NCI-H146 (cell line): ENCODE data around the gene ERC2.

Experiments
- DNase-seq: peaks from one replicate; lab custom pipeline; 2025; lab: John Stamatoyannopoulos, UW

The ERC2 gene

GRCh38 chr3:56424885-56425284 lies 43.4 kb downstream of the ERC2 start:
- no peak for DNase-seq

GRCh38 chr3:56424336-56424735 lies 43.9 kb downstream of the ERC2 start:
- no peak for DNase-seq

- DNase-seq = no peak
These were observed 44.6 kb downstream of the ERC2 start for GRCh38 chr3:56423661-56424099.

- no peak for DNase-seq
These were observed 46.0 kb downstream of the ERC2 start for GRCh38 chr3:56422316-56422715.

GRCh38 chr3:56421205-56421604 lies 47.1 kb downstream of the ERC2 start:
- DNase-seq = no peak

GRCh38 chr3:56415652-56416051 lies 52.6 kb downstream of the ERC2 start:
- no peak for DNase-seq

GRCh38 chr3:56413911-56414310 lies 54.4 kb downstream of the ERC2 start:
- DNase-seq = no peak

- no peak for DNase-seq
These were observed 57.1 kb downstream of the ERC2 start for GRCh38 chr3:56411166-56411565.

- no peak for DNase-seq
These were observed 57.7 kb downstream of the ERC2 start for GRCh38 chr3:56410576-56410975.

- DNase-seq = no peak
These were observed 58.5 kb downstream of the ERC2 start for GRCh38 chr3:56409790-56410189.

GRCh38 chr3:56408761-56409196 lies 59.5 kb downstream of the ERC2 start:
- no peak for DNase-seq

- no peak for DNase-seq
These were observed 61.3 kb downstream of the ERC2 start for GRCh38 chr3:56406826-56407515.

GRCh38 chr3:56404884-56405283 lies 63.4 kb downstream of the ERC2 start:
- DNase-seq = no peak

- DNase-seq = no peak
These were observed 69.6 kb downstream of the ERC2 start for GRCh38 chr3:56398659-56399058.

GRCh38 chr3:56397798-56398197 lies 70.5 kb downstream of the ERC2 start:
- DNase-seq = no peak

- no peak for DNase-seq
These were observed 79.0 kb downstream of the ERC2 start for GRCh38 chr3:56389183-56389830.

- no peak for DNase-seq
These were observed 85.2 kb downstream of the ERC2 start for GRCh38 chr3:56383092-56383491.

GRCh38 chr3:56379723-56380287 lies 88.5 kb downstream of the ERC2 start:
- DNase-seq = no peak

- DNase-seq = no peak
These were observed 92.6 kb downstream of the ERC2 start for GRCh38 chr3:56375654-56376053.

- DNase-seq = no peak
These were observed 94.9 kb downstream of the ERC2 start for GRCh38 chr3:56373386-56373785.

- DNase-seq = no peak
These were observed 97.1 kb downstream of the ERC2 start for GRCh38 chr3:56370991-56371775.

- no peak for DNase-seq
These were observed 98.4 kb downstream of the ERC2 start for GRCh38 chr3:56369914-56370313.

GRCh38 chr3:56368846-56369245 lies 99.4 kb downstream of the ERC2 start:
- no peak for DNase-seq
